ENCODE measurements around the gene GNAI3.

DNA sequence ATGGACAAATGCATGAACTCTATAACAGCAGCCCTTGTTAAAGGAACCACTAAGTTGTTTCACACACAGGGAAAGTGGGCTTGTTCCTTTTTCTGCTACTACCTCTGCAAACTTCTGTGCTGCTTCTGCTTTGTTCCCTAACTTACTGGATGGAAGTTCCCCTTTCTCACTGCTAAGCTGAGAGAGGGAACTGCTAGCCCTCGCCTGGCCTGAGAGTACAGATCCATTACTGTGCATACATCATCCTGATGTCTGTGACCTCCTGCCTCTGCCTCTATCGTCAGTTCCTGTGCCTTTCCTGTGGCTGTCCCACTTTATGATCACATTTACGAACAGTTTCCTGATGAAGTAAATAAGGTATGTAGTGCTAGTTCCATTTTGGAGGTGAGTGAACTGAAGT, 67.5 kb downstream of the GNAI3 start:
- TF ChIP-seq CTCF (IDR thresholded peaks at IDR 0.05) (no peak), POLR2A (IDR thresholded peaks at IDR 0.05) (no peak)

Data from thyroid gland (tissue), 4 donors.